Osteocyte (in vitro differentiated cells): ENCODE measurements around the gene CCR4. TPM values are rescaled to one million over a fixed set of nuclear protein-coding genes. Genes with fewer than 3 reads are reported as not detected.

ENCODE experiments used
- DNase-seq: peaks from one replicate; pipeline ENCODE4 v3.0.0; 2021; ENCODE audit warnings: mixed read lengths; ENCODE audit not compliant: unreplicated experiment; ENCODE audit errors: extremely low spot score
- H3K27ac Mint-ChIP-seq: one replicate; pipeline ENCODE4 v1.8.0; 2021; ENCODE audit warnings: mild to moderate bottlenecking, mixed read lengths; ENCODE audit not compliant: unreplicated experiment
- H3K27me3 Mint-ChIP-seq: one replicate; pipeline ENCODE4 v1.8.0; 2021; ENCODE audit warnings: mixed read lengths; ENCODE audit not compliant: unreplicated experiment
- H3K36me3 Mint-ChIP-seq: one replicate; pipeline ENCODE4 v1.8.0; 2021; ENCODE audit warnings: mixed read lengths; ENCODE audit not compliant: unreplicated experiment
- H3K4me1 Mint-ChIP-seq: one replicate; pipeline ENCODE4 v1.8.0; 2021; ENCODE audit warnings: mixed read lengths; ENCODE audit not compliant: unreplicated experiment
- H3K4me3 Mint-ChIP-seq: one replicate; pipeline ENCODE4 v1.8.0; 2021; ENCODE audit warnings: mild to moderate bottlenecking, moderate library complexity, mixed read lengths; ENCODE audit not compliant: unreplicated experiment
- H3K9me3 Mint-ChIP-seq: one replicate; pipeline ENCODE4 v1.8.0; 2021; ENCODE audit warnings: mixed read lengths; ENCODE audit not compliant: unreplicated experiment
- total RNA-seq: library from RNA; stranded (reverse); gene quantifications from 2 replicates; pipeline ENCODE4 v1.2.1, GENCODE V29; 2021
- TF ChIP-seq, protein P1 (sequence below): fragments of 200-600 bp; sonication (generic); IDR thresholded peaks from 2 replicates; pipeline ENCODE4 v1.5.0; 2021; ENCODE audit warnings: antibody characterized with exemption, mild to moderate bottlenecking, moderate library complexity

The CCR4 gene
- total RNA-seq, 1 donor from 2014 or later: not detected

DNA sequence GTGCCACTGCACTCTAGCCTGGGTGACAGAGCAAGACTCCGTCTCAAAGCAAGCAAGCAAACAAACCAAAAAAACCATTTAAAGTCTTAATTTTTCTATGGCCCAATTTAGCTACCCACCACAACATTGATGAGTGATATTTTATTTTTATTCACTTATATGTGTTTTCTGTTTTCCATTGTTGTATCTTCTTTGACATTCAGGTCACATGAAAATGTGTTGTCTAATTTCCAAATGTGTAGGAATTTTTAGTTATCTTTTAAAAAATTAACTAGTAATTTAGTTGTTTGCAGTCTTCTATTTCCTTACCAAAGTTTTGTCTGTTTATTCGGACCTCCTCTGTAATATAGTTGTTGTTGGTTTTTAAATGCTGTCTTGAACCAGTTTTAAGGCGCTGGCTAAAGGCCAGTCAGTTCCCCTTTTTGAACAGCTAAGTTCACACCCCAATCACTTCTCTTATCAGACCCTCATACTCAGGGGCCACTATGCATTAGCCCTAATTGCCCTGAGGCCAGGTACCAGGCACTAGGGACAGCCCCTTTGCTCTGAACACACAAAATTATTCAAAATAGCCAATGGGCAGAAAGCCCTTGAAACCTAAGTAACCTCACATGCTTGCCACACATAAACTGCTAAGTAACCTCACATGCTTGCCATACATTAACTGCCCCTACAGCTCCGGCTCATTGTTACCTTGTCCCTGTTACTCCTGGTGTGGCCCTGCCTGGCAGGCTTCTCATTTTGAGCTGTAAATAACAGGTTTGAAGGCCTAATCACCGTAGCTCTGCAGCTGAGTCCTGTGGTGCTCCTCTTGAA, 4.3 kb upstream of the CCR4 start:
- no peak overlapping the region for H3K27ac Mint-ChIP-seq
- no peaks in the 10 kb centered on the region for H3K36me3 Mint-ChIP-seq
- no peak overlapping the region for H3K4me3 Mint-ChIP-seq
- no peaks in the 10 kb centered on the region for H3K4me1 Mint-ChIP-seq
- peaks cover 8% of the 10 kb centered on the region for H3K27me3 Mint-ChIP-seq
- no peak for DNase-seq
- no peaks in the 10 kb centered on the region for H3K9me3 Mint-ChIP-seq
- TF ChIP-seq, protein P1, sequence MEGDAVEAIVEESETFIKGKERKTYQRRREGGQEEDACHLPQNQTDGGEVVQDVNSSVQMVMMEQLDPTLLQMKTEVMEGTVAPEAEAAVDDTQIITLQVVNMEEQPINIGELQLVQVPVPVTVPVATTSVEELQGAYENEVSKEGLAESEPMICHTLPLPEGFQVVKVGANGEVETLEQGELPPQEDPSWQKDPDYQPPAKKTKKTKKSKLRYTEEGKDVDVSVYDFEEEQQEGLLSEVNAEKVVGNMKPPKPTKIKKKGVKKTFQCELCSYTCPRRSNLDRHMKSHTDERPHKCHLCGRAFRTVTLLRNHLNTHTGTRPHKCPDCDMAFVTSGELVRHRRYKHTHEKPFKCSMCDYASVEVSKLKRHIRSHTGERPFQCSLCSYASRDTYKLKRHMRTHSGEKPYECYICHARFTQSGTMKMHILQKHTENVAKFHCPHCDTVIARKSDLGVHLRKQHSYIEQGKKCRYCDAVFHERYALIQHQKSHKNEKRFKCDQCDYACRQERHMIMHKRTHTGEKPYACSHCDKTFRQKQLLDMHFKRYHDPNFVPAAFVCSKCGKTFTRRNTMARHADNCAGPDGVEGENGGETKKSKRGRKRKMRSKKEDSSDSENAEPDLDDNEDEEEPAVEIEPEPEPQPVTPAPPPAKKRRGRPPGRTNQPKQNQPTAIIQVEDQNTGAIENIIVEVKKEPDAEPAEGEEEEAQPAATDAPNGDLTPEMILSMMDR: no peak

DNA sequence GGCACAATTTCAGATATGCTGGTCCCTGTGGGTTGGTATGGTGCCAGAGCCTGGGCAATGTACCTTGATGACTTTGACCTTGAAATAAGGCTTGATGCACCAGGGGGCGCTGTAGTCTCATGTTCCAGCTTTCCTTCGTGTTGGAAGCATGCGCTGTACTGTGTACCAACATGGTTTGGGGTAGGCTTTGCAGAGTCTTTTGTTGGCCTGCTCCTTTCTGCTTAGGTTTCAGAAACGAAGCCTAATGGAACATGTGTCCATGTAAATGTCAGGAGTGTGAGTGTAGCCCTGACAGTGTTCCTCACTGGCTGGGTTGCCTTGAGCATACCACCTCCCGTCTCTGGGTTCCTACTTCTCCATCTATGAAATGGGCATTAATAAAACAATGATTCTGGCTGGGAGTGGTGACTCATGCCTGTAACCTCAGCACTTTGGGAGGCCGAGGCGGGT, 3.6 kb upstream of the CCR4 start:
- Mint-ChIP-seq H3K9me3 (no peaks in the 10 kb centered on the region), H3K27ac (no peak overlapping the region), H3K4me1 (no peaks in the 10 kb centered on the region), H3K27me3 (peaks cover 8% of the 10 kb centered on the region), H3K36me3 (no peaks in the 10 kb centered on the region), H3K4me3 (no peak overlapping the region)
- TF ChIP-seq, protein P1: peak; percentile 77
- peak; percentile 91 for DNase-seq

DNA sequence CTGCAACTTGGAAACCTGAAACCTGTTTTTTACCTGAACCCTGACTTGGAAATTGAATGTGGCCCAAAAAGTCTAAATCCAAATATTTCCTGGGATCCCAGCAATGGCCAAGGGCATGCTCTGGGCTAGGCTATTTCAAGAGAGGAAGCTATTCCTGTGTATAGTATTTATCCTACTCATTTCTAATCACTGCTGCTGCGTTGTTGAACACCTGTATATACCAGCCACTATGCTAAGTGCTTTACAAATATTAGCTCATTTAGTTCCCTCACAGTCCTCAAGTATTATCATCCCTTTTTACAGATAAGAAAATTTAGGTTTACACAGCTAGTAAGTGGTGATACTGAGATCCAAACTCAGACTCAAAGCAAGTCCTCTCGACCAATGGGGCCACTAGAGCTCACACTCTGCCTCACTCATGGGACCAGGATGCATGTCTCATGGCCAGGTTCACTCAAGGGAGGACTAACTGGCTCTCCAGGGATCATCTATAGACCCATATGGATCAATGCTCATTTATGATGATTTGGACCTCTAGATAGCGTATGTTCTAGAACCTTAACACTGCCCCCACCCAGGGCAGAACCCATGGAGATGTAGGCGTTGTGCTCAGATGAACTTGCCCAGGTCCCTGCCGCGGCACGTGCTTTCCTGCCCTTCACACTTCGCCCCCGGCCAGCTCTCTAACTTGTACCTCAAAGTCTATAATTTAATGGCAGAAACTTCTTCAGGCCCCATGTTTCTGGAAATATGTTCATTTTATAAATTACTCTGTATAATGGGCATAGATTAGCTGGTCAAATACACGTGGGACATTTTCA, 2.6 kb upstream of the CCR4 start:
- H3K27me3 Mint-ChIP-seq: peaks cover 6% of the 10 kb centered on the region
- no peaks in the 10 kb centered on the region for H3K36me3 Mint-ChIP-seq
- H3K4me3 Mint-ChIP-seq: no peak overlapping the region
- TF ChIP-seq, protein P1: no peak
- DNase-seq: no peak
- H3K27ac Mint-ChIP-seq: no peak overlapping the region
- H3K9me3 Mint-ChIP-seq: no peaks in the 10 kb centered on the region
- no peaks in the 10 kb centered on the region for H3K4me1 Mint-ChIP-seq

DNA sequence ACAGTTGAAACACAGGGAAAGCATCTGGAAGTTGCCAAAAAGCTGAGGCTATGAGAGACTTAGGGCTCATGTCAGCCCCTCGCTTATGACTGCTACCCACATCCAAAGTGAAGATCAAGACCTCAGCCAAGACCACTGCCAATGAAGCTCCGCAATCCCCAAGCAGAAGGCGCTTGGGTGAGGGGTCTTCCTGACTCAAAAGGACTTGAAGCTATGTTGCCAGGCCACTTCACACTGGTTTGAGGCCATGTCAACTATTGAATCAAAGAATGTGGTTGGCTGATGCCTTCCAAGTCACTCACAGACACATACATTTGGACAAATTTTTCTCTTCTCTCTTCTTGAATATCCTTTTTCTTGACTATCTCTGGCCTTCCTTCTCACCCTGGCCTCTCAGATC, 928 bp upstream of the CCR4 start:
- Mint-ChIP-seq H3K36me3 (no peaks in the 10 kb centered on the region), H3K27me3 (peaks cover 6% of the 10 kb centered on the region), H3K9me3 (no peaks in the 10 kb centered on the region), H3K27ac (no peak overlapping the region), H3K4me1 (no peaks in the 10 kb centered on the region), H3K4me3 (no peak overlapping the region)
- no peak for DNase-seq
- TF ChIP-seq, protein P1: no peak
